Mesenchymal stem cell (in vitro differentiated cells and primary cell): ENCODE measurements around the gene POC1B.

Experiments used
- DNase-seq: peaks from one replicate; pipeline ENCODE4 v3.0.0-alpha.2; 2013
- H2AFZ ChIP-seq: one replicate; pipeline ENCODE4 v1.6.1; 2013; ENCODE audit warnings: low read depth, mild to moderate bottlenecking, control low read depth, inconsistent platforms, low read length, moderate library complexity
- H2AK5ac ChIP-seq: 2 replicates; pipeline ENCODE4 v1.6.1; 2013; ENCODE audit warnings: low read length, moderate library complexity, mild to moderate bottlenecking, inconsistent platforms; ENCODE audit not compliant: severe bottlenecking
- H2BK120ac ChIP-seq: one replicate; pipeline ENCODE4 v1.6.1; 2013; ENCODE audit warnings: low read depth, mild to moderate bottlenecking, inconsistent platforms, low read length, moderate library complexity
- H2BK12ac ChIP-seq, 2 experiments: one replicate each; pipeline ENCODE4 v1.6.1; 2013; ENCODE audit warnings: inconsistent platforms in 2 of 2, low read length in 2 of 2, mild to moderate bottlenecking in 2 of 2, moderate library complexity in 2 of 2, control low read depth in 1 of 2
- H2BK15ac ChIP-seq: one replicate; pipeline ENCODE4 v1.6.1; 2013; ENCODE audit warnings: mild to moderate bottlenecking, low read depth, inconsistent platforms; ENCODE audit not compliant: poor library complexity, severe bottlenecking
- H2BK5ac ChIP-seq: 2 replicates; pipeline ENCODE4 v1.6.1; 2013; ENCODE audit warnings: low read depth, mild to moderate bottlenecking, low read length, control low read depth, inconsistent platforms; ENCODE audit not compliant: poor library complexity, severe bottlenecking
- H3K14ac ChIP-seq, 2 experiments: one replicate each; pipeline ENCODE4 v1.6.1; 2013; ENCODE audit warnings: inconsistent platforms in 2 of 2, low read length in 2 of 2, control low read depth in 1 of 2, mild to moderate bottlenecking in 1 of 2, moderate library complexity in 1 of 2
- H3K18ac ChIP-seq, 2 experiments: one replicate each; pipeline ENCODE4 v1.6.1; 2013; ENCODE audit warnings: inconsistent platforms in 2 of 2, low read length in 2 of 2, control low read depth in 1 of 2, low read depth in 1 of 2, mild to moderate bottlenecking in 1 of 2
- H3K23ac ChIP-seq, 2 experiments: one replicate each; pipeline ENCODE4 v1.6.1; 2013; ENCODE audit warnings: inconsistent platforms in 2 of 2, low read length in 2 of 2, mild to moderate bottlenecking in 2 of 2, moderate library complexity in 2 of 2, control low read depth in 1 of 2
- H3K27ac ChIP-seq: 2 replicates; pipeline ENCODE4 v1.5.1; 2013; ENCODE audit warnings: mild to moderate bottlenecking, moderate library complexity, low read length, control low read depth, inconsistent platforms; ENCODE audit not compliant: poor library complexity, severe bottlenecking
- H3K27me3 ChIP-seq, 2 experiments: 2 replicates each; pipeline versions ENCODE4 v1.6.1 to v1.7.0; 2013; ENCODE audit warnings: low read length in 2 of 2, mild to moderate bottlenecking in 2 of 2, moderate library complexity in 2 of 2, control low read depth in 1 of 2, inconsistent platforms in 1 of 2; ENCODE audit not compliant: control insufficient read depth in 1 of 2, insufficient read depth in 1 of 2
- H3K36me3 ChIP-seq, 2 experiments: 2 replicates each; pipeline versions ENCODE4 v1.6.1 to v1.7.0; 2013; ENCODE audit warnings: low read length in 2 of 2, control low read depth in 1 of 2, inconsistent platforms in 1 of 2, low read depth in 1 of 2, mild to moderate bottlenecking in 1 of 2; ENCODE audit not compliant: insufficient read depth in 2 of 2, control insufficient read depth in 1 of 2
- H3K4ac ChIP-seq, 2 experiments: one replicate each; pipeline ENCODE4 v1.6.1; 2013; ENCODE audit warnings: inconsistent platforms in 2 of 2, low read length in 2 of 2, mild to moderate bottlenecking in 2 of 2, moderate library complexity in 2 of 2, control low read depth in 1 of 2, low read depth in 1 of 2
- H3K4me1 ChIP-seq: 2 replicates; pipeline ENCODE4 v1.6.1; 2013; ENCODE audit warnings: low read depth, low read length, control low read depth; ENCODE audit not compliant: control insufficient read depth, insufficient read depth
- H3K4me2 ChIP-seq: 2 replicates; pipeline ENCODE4 v1.6.1; 2013; ENCODE audit warnings: low read length, mild to moderate bottlenecking, inconsistent platforms; ENCODE audit not compliant: poor library complexity, severe bottlenecking
- H3K4me3 ChIP-seq, 2 experiments: 2 replicates each; pipeline versions ENCODE4 v1.5.1 to v1.7.0; 2013; ENCODE audit warnings: low read length in 2 of 2, mild to moderate bottlenecking in 2 of 2, control low read depth in 1 of 2, low read depth in 1 of 2; ENCODE audit not compliant: insufficient read depth in 1 of 2
- H3K79me1 ChIP-seq: replicated peaks from 2 replicates; pipeline ENCODE4 v1.6.1; 2013; ENCODE audit warnings: mild to moderate bottlenecking, control low read depth, low read length, inconsistent platforms; ENCODE audit not compliant: poor library complexity, severe bottlenecking
- H3K9ac ChIP-seq: 2 replicates; pipeline ENCODE4 v1.7.0; 2013; ENCODE audit warnings: mild to moderate bottlenecking, low read length, moderate library complexity
- H3K9me3 ChIP-seq: 2 replicates; pipeline ENCODE4 v1.7.0; 2013; ENCODE audit warnings: mild to moderate bottlenecking, low read length; ENCODE audit not compliant: control insufficient read depth
- H4K8ac ChIP-seq: one replicate; pipeline ENCODE4 v1.6.1; 2013; ENCODE audit warnings: inconsistent platforms, mild to moderate bottlenecking, low read length, moderate library complexity
- H4K91ac ChIP-seq: one replicate; pipeline ENCODE4 v1.6.1; 2013; ENCODE audit warnings: mild to moderate bottlenecking, low read length, inconsistent platforms
- WGBS: methylation state at CpG from one replicate; pipeline ENCODE4 v1.1.7; 2013; ENCODE audit warnings: mixed read lengths; 5-methylcytosine and 5-hydroxymethylcytosine counted together

POC1B gene

GRCh38 chr12:89516633-89517032 is 9.2 kb downstream of the POC1B start:
- H2BK5ac ChIP-seq = no peak overlapping the region
- H3K4me2 ChIP-seq = no peak overlapping the region
- H3K4me1 ChIP-seq = peaks cover 2% of the 10 kb centered on the region
- no peak overlapping the region for H3K14ac ChIP-seq
- no peaks in the 10 kb centered on the region for H3K36me3 ChIP-seq
- H3K27ac ChIP-seq = no peak overlapping the region
- H4K91ac ChIP-seq = no peak overlapping the region
- no peak overlapping the region for H2BK12ac ChIP-seq
- no peak overlapping the region for H2AK5ac ChIP-seq
- H3K23ac ChIP-seq = no peak overlapping the region
- no peak overlapping the region for H2BK15ac ChIP-seq
- no peak for DNase-seq
- H3K18ac ChIP-seq = no peak overlapping the region
- no peak overlapping the region for H2BK120ac ChIP-seq
- no peak overlapping the region for H3K4ac ChIP-seq
- H3K9me3 ChIP-seq = no peaks in the 10 kb centered on the region
- 72% methylated on average over 4 of the region's 4 CpGs for WGBS
- no peaks in the 10 kb centered on the region for H3K27me3 ChIP-seq
- no peak overlapping the region for H4K8ac ChIP-seq
- H3K4me3 ChIP-seq = no peak overlapping the region
- peaks cover 14% of the 10 kb centered on the region for H3K79me1 ChIP-seq
- H3K9ac ChIP-seq = no peak overlapping the region
- no peak overlapping the region for H2AFZ ChIP-seq

- 98% methylated on average over 1 of the region's 1 CpG for WGBS
- Histone ChIP-seq H3K9me3 (no peaks in the 10 kb centered on the region), H2AK5ac (no peak overlapping the region), H3K9ac (no peak overlapping the region), H3K4me3 (no peak overlapping the region), H3K23ac (no peak overlapping the region), H4K8ac (no peak overlapping the region), H3K27ac (no peak overlapping the region), H3K14ac (no peak overlapping the region), H2BK12ac (no peak overlapping the region), H3K4me1 (peaks cover 2% of the 10 kb centered on the region), H4K91ac (no peak overlapping the region), H3K4me2 (no peak overlapping the region), H3K4ac (no peak overlapping the region), H2BK15ac (no peak overlapping the region), H2BK120ac (no peak overlapping the region), H2BK5ac (no peak overlapping the region), H3K18ac (no peak overlapping the region), H2AFZ (no peak overlapping the region), H3K27me3 (no peaks in the 10 kb centered on the region), H3K36me3 (no peaks in the 10 kb centered on the region), H3K79me1 (peaks cover 16% of the 10 kb centered on the region)
- no peak for DNase-seq
Measured at GRCh38 chr12:89514751-89515150, 11.1 kb downstream of the POC1B start.

GRCh38 chr12:89513544-89513943 is 12.3 kb downstream of the POC1B start:
- Histone ChIP-seq H3K23ac (no peak overlapping the region), H3K27ac (no peak overlapping the region), H2BK12ac (no peak overlapping the region), H3K9me3 (no peaks in the 10 kb centered on the region), H3K9ac (no peak overlapping the region), H2BK5ac (no peak overlapping the region), H3K4ac (no peak overlapping the region), H2AFZ (no peak overlapping the region), H4K8ac (no peak overlapping the region), H3K4me2 (no peak overlapping the region), H4K91ac (no peak overlapping the region), H3K14ac (no peak overlapping the region), H3K4me3 (no peak overlapping the region), H3K4me1 (peaks cover 2% of the 10 kb centered on the region), H3K79me1 (peaks cover 15% of the 10 kb centered on the region), H3K27me3 (no peaks in the 10 kb centered on the region), H2AK5ac (no peak overlapping the region), H3K18ac (no peak overlapping the region), H2BK15ac (no peak overlapping the region), H2BK120ac (no peak overlapping the region), H3K36me3 (no peaks in the 10 kb centered on the region)
- DNase-seq = no peak
- 89% methylated on average over 4 of the region's 4 CpGs for WGBS

GRCh38 chr12:89507015-89507824 is 18.6 kb downstream of the POC1B start:
- Histone ChIP-seq H3K4me2 (no peak overlapping the region), H3K79me1 (peaks cover 14% of the 10 kb centered on the region), H2BK12ac (no peak overlapping the region), H2AK5ac (no peak overlapping the region), H3K36me3 (no peaks in the 10 kb centered on the region), H4K8ac (no peak overlapping the region), H3K23ac (no peak overlapping the region), H3K4me3 (no peak overlapping the region), H3K27ac (no peak overlapping the region), H4K91ac (no peak overlapping the region), H3K27me3 (no peaks in the 10 kb centered on the region), H3K14ac (no peak overlapping the region), H3K9ac (no peak overlapping the region), H2BK5ac (no peak overlapping the region), H3K18ac (no peak overlapping the region), H2BK15ac (no peak overlapping the region), H3K4me1 (peaks cover 3% of the 10 kb centered on the region), H2BK120ac (no peak overlapping the region), H2AFZ (no peak overlapping the region), H3K4ac (no peak overlapping the region), H3K9me3 (no peaks in the 10 kb centered on the region)
- 90% methylated on average over 5 of the region's 9 CpGs for WGBS
- no peak for DNase-seq
